Coronary artery (tissue), 2 donors: Measurements from ENCODE around the gene ARL17B.
"Not testable (repeated sequence)": the region's sequence is repeated elsewhere in the genome, so short reads cannot be mapped to it uniquely, and the experiment has no call there.

Experiments
- DNase-seq: peaks from one replicate; pipeline ENCODE4 v3.0.0-alpha.2; 2017; ENCODE audit warnings: low spot score
- H3K27ac ChIP-seq, 2 donors: fragments of 200-600 bp; sonication (generic); one replicate each; pipeline ENCODE4 v1.5.1; 2016 to 2019
- H3K4me3 ChIP-seq: fragments of 200-600 bp; sonication (generic); 2 replicates; pipeline ENCODE4 v1.5.1; 2016; ENCODE audit warnings: mild to moderate bottlenecking, moderate library complexity

Gene ARL17B

DNA sequence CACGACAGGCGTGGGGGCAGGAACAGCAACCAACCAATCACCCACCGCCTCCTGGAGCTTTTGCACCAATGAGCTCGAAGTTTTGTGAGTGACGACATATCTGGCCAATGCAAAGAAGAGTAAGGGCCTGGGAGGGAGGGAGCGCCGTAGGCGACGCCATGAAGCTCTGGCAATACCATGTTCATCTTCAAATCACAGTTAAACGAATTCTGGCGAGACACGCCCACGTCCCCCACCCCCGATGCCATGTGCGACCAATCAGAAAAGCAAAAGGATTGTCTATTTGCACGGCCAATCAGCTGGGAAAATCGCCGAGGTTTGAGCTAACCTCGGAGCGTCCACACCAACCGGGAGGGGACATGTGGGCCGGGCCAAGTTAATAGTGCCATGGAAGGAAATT is at the start of gene ARL17B:
ARL17B (minus strand) TSS at position 12 of the 400 bp plus-strand sequence. CDS start 3,369 bp downstream, outside the sequence.
- H3K4me3 ChIP-seq, DNase-seq: not testable (repeated sequence)
- H3K27ac ChIP-seq: peak within 1 kb of the TSS in 1 of 2 donors; percentile 37

DNA sequence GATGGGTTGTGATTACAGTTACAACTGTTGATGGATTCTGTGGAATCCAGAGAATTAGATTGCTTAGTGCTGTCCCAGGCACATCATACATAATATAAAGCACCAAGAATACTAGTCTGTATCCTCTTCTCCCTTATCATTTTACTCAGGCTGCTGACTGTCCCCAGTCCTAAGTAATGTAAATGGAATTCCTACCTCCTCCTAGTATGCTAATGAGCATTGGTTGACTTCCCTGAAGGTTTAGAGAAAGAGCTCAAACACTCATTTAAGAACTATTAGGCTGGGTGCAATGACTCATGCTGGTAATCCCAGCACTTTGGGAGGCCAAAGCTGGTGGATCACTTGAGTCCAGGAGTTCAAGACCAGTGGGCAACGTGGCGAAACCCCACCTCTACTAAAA is 48.3 kb upstream of the ARL17B start:
- not testable (repeated sequence) for H3K27ac ChIP-seq, DNase-seq, H3K4me3 ChIP-seq

DNA sequence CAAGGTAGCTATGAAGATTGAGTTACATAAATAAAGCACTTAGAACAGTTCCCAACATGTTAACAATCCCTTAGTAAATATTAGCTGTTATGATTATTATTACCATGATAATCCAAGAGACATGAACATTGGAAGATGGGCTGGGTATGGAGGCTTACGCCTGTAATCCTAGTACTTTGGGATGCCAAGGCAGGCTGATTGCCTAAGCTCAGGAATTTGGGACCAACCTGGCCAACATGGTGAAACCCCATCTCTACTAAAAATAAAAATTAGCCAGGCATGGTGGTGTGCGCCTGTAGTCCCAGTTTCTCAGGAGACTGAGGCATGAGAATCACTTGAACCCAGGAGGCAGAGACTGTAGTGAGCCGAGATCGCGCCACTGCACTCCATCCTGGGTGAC is 45.6 kb upstream of the ARL17B start:
- H3K27ac ChIP-seq, H3K4me3 ChIP-seq, DNase-seq: not testable (repeated sequence)

DNA sequence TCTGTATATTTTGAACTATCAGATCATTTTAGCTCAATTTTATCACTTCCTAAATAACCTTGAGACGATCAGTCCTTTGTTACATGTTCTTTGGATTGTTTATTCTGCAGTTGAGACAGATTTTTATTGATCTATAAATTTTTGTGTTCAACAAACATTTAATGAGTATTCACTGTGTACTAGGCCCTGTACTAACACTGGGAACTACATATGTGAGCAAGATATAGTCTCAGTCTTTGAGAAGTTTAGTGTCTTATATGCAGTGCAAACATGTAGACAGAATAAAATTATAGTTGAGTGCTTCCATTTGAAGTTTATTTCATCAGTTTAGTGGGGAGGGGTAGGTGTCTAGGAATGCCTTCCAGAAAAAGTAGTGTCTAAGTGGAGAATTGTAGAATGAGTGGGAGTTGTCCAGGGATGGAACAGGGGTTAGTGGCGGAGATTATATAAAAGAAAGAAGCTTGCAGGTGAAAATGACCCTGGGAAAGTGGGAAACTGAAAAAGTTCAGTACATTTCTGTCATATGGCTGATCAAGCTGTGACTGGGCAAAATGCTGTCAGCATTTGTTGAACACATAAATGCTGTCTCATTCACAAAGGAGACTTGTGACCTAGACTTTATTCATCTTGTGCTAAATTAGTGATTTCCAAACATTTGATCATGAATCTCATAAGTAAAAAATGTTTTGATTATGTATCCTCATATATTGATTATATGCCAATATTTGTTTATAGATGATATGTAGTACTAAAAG is 39.6 kb upstream of the ARL17B start:
- not testable (repeated sequence) for H3K27ac ChIP-seq, DNase-seq, H3K4me3 ChIP-seq

DNA sequence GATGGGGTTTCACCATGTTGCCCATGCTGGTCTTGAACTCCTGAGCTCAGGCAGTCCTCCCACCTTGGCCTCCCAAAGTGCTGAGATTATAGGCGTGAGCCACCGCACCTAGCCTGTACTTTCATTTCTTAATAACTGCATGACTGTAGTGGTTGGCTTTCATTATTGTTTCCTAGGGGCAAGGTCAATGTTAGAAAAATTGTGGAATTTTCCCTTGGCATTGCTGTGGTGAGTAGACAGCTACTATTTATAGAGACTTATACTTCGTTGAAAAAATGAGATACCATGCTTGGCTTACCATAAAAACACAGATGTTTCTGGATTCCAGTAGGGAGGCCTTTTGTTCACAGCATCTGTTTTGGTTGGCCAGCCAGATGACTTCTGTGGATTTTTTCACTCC is 39.0 kb upstream of the ARL17B start:
- not testable (repeated sequence) for H3K4me3 ChIP-seq, DNase-seq, H3K27ac ChIP-seq

DNA sequence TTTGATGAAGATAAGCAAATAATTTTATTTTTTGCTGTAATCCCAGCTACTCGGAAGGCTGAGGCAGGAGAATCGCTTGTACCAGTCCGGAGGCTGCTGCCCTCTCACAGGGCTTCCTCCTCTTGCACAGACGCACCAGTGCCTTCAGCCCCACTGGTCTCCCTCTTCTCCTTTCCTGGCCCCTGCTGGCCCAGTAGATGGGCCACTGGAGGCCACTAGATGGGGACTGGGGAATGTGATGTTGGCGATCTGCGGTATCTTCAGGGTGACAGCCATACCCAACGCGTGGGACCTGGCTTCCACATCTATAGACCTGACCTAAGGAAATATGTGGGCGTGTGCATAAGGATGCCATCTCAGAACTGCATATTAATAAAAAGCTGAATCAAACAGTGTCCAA is 38.4 kb upstream of the ARL17B start:
- not testable (repeated sequence) for H3K27ac ChIP-seq, H3K4me3 ChIP-seq, DNase-seq

DNA sequence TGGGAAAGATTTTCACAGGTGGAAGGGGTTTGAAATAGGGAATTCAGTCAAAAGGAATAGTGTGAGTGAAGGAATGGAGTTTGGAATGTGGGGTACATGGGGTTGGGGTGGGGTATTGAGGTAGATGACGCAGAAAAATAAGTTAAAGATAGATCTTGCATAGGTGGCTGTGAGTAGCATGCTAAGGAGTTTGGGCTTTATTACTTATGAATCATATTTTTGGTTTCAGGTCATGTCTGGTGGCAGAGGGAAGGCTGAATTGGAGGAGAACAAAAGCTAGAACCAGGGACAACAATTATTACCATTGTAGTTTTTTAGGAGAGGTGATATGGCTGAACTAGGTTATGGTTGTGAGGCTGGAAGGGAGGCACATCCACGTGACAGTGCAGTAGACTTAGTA is 34.7 kb upstream of the ARL17B start:
- not testable (repeated sequence) for H3K4me3 ChIP-seq, DNase-seq, H3K27ac ChIP-seq

DNA sequence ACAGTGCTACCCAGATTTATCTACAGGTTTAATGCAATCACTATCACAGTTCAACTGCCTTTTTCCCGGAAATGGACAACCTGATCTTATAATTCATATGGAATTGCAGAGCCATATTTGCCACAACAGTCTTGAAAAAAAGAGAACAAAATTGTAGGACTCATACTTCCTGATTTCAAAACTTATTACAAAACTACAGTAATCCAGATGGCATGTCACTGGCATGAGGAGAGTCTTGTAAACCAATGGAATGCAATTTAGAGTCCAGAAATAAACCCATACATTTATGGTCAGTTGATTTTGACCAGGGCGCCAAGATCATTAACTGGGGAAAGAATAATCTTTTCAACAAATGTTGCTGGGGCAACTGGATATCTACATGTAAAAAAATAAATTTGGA is 32.1 kb upstream of the ARL17B start:
- not testable (repeated sequence) for H3K4me3 ChIP-seq, H3K27ac ChIP-seq, DNase-seq

DNA sequence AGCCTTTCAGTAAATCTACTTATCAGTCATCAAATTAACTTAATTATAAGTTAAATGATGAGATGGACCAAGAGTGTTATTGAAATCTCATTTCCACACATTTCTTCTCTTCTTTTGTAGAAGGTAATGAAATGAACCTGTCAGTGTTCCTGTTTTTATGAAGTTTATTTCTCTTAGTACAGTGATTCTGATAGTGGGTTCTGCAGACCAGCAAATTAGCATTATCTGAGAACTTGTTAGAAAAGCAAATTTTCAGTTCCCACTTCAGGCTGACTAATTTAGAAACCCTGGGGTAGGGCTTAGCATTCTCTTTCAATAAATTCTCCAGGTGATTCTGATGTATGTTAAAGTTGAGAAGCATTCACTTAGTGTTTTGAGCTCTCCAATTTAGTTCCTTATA is 23.9 kb upstream of the ARL17B start:
- not testable (repeated sequence) for H3K27ac ChIP-seq, DNase-seq, H3K4me3 ChIP-seq

DNA sequence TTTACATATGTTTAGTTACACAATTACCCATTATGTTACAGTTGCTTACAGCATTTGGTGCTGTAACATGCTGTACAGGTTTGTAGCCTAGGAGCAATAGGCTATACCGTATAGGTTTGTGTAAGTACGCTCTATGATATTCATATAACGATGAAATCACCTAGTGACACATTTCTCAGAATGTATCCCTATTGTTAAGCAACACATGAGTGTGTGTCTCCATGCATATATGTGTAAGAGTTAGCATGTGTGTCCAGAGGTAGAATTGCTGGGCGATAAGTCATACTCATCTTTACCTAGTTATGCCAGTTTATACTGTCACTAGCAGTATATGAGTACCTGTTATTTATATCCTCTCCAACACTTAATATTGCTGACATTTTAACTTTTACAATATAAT is 21.6 kb upstream of the ARL17B start:
- not testable (repeated sequence) for DNase-seq, H3K4me3 ChIP-seq

DNA sequence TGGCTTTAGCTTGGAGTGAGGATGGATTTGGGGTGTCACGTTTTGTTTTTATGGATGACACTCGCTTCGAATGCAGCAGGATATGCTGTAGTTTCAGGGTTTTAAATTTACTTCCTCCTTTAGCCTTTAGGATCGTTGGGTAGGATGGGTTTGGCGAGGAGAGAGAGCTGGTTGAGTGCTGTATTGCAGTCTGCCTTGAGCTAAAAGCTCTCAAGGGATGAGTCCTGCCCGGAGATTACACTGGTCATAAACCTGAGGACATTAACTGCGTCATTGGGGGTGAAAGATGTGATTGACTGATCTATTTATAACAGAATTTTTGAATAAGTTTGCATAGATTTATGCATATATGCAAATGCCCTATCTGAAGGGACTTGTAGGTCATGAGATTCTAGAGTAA is 11.9 kb upstream of the ARL17B start:
- H3K27ac ChIP-seq, H3K4me3 ChIP-seq, DNase-seq: not testable (repeated sequence)

More for the DNA sequence above, 21.6 kb upstream of the ARL17B start:
- H3K27ac ChIP-seq: not testable (repeated sequence)

DNA sequence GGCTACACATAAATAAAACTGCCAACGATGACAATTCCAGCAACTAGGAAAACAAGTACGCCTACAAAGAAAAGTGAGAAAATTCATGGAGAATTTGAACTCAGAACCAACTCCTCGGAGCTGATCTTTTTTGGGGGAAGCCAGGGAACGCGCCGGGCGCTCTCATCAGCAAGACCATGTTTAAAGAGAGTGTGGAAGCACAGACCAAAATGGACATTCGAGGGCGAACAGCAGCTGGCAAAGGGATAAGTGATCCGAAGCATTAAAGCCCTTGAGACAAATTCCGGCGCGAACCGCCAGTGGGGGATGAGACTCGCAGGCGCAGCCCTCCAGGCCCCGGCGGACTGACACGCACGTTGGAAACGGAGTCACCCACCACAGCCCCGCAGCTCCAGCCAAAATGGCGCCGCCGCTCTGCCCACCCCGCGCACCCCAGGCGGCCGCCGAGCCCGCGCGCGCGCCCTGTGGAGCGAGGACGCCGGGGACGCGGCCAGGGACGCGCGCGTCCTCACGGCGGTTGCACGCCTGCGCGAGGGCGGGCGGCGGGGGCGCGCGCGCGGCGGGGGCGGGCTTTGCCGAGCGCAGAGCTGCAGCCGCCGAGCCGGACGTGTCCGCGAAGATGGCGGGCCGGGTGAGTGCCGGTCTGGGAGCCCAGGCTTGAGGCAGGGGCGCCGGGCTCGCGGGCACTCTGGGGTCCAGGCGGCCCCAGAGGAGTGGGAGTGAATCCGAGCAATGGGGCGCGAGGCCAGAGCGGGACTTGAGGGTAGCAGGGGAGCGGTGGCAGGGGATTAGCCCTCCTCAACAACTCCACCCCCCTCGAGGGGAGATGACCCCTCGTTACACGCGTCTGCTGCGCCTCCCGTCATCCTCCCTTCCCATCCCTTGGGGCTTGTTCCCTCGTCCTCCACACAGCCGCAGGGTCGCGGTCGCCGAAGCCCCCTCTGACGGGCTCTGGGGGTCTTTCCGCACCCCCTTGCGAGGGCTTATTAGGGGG is 11.0 kb upstream of the ARL17B start:
- not testable (repeated sequence) for H3K27ac ChIP-seq, DNase-seq, H3K4me3 ChIP-seq

DNA sequence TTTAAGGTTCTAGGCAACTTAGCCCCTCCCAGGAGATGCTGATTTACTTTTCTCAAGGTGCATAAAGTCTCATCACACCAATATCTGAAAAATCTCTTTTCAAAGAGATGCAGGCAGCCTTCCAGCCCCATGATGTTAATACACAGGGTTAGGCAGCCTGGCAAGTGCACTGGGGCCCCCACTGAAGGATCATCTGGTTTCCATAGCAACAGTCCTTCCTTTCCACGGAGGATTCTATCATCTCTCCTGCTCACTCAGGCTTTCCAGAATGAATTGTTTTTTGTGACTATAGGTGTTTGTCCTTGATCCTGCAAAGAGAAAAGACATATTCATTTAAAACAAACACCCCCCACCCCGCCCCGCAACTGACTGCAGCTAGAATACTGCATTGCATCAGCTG is 6.0 kb upstream of the ARL17B start:
- H3K27ac ChIP-seq, DNase-seq, H3K4me3 ChIP-seq: not testable (repeated sequence)

DNA sequence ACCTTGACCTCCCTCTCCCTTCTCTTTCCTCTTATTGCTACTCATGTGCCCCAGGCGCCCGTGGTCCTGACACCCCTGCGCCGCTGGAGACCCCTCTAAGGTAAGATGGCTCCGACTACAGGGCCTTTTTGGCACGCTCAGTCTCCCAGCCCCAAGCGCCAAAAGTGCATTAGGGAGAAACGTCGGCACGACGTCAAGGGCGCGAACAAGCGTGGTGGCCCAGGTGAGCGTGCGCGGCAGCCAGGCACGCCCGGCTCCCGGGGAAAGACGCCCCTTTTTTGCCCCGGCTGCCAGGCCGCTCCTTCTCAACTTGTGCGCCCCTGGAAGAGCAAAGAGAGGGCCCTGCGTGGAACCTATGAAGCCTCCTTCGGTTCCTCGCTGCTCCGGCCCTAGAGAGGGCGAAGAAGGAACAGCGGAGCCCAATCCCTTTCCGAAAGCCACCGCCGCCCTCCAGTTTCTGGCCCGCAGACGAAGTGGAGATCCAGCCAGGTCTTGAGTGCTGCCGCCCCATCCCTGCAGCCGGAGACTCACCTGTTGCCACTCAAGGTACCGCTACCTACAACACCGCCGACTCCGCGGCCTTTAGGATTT is 326 bp downstream of the ARL17B start:
- DNase-seq, H3K4me3 ChIP-seq, H3K27ac ChIP-seq: not testable (repeated sequence)

DNA sequence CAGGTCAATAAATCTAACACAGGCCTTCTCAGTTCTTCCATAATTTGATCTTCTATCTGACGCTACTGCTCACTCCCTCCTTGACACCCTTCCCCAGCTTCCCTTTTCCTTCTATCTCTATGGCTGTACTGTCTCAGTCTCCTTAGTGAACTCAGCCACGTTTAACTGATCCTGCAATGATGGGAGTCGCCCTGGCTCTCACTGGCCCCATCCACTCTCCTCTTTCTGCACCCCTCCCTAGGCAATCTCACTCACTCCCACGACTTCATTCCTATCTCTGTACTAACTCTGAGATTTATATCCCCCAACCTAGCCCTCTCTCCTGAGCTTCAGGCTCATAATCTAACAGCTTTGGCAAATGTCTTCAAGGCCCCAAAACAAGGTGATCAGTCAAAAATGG is 7.7 kb downstream of the ARL17B start:
- DNase-seq, H3K4me3 ChIP-seq, H3K27ac ChIP-seq: not testable (repeated sequence)

DNA sequence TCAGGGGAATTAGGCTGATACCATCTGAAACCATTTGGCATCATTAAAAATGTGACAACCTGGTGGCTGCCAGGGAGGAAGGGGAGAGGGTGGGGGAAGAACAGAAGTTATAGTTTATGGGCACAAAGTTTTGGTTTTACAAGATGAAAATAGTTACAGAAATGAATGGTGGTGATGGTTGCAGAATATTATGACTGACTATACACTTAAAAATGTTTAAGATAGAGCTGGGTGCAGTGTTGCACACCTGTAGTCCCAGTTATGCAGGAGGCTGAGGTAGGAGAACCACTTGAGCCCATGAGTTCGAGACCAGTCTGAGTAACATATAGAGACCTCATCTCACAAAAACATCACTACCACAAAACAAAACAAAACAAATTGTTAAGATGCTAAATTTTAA is 12.5 kb downstream of the ARL17B start:
- not testable (repeated sequence) for DNase-seq, H3K27ac ChIP-seq, H3K4me3 ChIP-seq

DNA sequence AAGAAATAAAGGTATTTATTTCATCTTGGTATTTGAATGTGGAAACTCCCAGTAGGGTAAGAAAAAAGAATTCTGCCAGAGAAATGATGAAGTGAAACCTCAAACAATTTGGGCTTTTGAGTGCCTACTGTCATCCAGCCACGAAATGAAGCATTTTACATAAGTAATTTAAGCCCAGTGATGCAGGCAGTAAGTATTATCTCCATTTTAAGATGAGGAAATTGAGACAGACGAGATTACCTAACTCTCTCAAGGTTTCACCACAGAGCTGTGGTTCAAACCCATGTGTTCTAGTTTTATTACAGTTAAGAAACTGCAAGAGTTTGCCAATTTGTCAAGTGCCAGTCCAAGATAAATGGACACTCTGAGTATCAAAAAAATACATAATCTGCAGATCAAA is 13.2 kb downstream of the ARL17B start:
- H3K27ac ChIP-seq, H3K4me3 ChIP-seq, DNase-seq: not testable (repeated sequence)

DNA sequence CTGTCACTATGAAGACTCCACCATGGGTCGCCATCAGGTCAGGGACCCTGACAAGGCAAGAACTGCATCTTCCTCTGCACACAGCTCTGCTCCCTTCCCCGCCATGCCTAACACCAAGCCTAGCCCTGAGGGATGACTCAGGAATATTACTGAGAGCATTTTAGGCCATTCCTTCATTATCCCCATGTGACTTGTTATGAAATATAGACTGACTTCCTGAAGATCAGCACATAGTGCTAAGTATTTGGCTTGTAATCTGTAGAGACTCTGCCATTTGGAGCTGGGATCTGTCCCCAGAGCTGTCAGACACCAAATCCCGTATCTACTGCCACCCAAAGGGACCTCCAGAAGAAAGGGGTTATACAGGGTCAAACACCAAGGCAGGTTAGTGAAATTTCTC is 19.4 kb downstream of the ARL17B start:
- DNase-seq, H3K27ac ChIP-seq, H3K4me3 ChIP-seq: not testable (repeated sequence)

DNA sequence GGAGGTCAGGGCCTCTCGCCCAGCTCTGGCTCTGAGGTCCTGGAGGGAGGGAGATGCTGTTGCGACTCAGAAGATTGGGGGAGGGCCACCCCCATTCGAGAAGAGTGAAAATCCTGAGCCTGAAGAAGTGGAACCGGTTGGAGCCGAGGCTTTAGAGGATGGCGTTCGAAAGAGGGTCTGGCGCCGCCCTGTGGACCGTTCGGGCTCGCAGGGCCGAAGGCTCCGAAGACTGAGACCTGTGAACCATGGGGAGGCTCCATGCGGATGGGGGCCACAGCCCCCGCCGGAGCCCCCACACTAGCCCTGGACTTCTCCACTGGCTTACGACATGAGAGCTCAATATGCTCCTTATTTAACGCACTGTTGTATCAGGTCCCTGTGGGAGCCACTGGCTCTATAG is 20.3 kb downstream of the ARL17B start:
- H3K27ac ChIP-seq, DNase-seq, H3K4me3 ChIP-seq: not testable (repeated sequence)
